ENCODE measurements around the gene POLR1E.

The POLR1E gene

DNA sequence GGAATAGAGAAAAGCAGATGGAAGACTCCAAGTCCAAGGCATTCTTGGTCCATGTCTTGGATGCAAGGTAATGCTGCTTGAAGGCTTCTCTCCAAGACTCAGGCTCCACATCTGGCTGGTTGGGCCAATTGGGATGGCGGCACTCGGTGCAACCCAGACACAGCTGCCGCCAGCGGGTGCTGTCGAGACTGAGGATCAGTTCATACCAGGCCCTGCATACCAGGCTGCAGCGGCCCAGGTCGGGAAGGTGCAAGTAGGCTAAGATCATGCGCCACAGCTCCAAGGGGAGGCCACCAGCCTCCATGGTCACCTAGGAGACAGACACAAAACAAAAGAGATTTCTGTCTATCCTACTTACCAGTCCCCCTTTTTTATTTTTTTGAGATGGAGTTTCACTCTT is 55.7 kb downstream of the POLR1E start:
- DNase-seq: no peak

DNA sequence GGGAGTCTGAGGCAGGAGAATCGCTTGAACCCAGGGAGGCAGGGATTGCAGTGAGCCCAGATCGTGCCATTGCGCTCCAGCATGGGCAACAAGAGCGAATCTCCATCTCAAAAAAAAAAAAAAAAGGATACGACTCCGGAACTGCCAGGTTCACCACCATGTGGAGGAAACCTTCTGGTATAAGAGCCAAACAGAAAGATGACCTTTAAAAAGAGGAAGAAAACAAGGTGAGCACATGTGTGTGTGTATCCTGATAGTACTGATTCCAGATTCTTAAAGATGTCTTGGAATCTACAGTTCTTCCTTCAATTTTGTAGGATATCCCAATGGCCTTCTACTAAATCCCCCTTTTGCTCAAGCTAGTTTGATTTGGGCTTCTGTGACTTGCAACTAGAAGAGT is 56.7 kb downstream of the POLR1E start:
- no peak for DNase-seq

DNA sequence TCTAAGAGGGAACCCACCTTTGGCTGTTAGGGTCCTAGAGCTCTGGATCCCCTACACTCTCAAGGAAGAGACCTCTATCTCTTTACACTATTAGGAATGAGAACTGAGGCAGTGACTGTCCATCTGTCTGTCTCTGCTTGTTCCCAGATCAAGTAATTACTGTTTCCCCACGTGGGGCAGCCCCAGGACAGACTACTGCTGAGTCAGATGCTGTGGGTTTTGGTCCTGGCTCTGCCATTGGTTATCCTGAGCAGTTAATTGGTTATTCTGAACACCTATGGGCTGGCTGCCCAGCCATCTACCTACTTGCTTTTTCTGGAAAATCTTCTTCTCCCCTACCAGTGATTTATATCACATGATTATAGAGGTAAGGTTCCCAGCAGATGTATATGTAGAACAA is 57.1 kb downstream of the POLR1E start:
- DNase-seq: no peak

DNA sequence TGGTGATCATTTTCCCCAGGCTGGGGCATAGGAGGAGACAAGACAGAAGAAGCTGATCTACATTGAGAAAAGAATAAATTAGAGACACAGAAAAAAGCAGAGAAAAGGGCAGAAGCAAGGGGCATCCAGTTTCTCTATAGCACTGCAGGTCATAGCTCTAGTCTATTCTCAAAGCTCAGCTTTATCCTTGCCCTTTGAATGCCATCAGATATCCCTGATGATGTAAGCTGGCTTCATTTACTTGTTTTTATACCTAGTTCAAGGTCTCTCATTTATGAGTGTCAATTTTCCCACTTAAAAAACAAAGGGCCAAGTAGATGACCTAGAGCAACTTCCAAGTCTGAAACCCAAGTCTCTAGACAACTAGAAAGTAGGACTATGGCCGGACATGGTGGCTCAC is 57.7 kb downstream of the POLR1E start:
- DNase-seq: no peak

DNA sequence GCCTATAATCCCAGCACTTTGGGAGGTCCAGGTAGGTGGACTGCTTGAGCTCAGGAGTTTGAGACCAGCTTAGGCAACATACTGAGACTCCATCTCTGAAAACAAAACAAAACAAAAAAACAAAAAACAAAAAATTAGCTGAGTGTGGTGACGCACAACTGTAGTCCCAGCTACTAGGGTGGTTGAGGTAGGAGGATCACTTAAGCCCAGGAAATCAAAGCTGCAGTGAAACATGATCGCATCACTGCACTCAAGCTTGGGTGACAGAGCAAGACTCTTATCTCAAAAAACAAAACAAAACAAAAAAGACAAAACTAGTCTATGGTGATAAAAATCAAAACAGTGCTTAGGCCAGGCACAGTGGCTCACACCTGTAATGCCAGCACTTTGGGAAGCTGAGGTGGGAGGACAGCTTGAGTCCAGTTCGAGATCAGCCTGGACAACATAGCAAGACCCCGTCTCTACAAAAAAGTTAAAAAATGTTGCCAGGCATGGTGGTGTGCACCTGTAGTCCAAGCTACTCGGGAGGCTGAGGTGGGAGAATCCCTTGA is 61.7 kb downstream of the POLR1E start:
- DNase-seq: no peak

DNA sequence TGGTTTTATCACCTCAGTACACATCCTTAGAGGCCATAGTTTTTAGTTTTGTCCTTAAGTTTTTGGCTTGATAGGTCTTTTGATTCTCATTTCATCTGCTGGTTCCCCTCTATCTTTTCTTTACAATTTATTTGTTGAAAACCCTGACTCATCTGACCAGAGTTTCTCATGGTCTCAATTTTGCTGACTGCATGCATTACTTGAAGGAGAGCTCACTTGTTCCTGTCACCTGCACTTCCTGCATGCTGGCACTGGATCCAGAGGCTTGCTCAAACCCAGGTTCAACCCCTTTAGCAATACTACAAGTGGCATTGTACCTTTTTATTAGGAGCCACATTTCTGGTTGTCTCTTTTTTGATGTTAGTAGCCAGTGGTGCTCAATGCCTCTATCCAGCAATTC is 63.8 kb downstream of the POLR1E start:
- DNase-seq: no peak

DNA sequence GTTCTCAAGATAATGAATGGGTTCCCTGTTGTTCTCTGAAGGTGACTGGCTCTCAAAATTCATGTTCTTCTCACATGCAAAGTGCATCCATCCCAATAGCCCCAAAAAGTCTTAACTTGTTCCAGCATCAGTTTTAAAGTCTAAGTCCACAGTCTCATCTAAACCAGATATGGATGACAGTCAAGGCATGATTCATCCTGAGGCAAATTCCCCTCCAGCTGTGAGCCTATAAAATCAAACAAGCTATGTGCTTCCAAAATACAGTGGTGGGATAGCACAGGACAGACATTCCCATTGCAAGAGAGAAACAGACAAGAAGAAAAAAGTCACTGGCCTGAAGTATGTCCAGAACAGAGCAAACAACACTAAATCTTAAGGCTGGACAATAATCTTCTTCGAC is 65.0 kb downstream of the POLR1E start:
- no peak for DNase-seq

DNA sequence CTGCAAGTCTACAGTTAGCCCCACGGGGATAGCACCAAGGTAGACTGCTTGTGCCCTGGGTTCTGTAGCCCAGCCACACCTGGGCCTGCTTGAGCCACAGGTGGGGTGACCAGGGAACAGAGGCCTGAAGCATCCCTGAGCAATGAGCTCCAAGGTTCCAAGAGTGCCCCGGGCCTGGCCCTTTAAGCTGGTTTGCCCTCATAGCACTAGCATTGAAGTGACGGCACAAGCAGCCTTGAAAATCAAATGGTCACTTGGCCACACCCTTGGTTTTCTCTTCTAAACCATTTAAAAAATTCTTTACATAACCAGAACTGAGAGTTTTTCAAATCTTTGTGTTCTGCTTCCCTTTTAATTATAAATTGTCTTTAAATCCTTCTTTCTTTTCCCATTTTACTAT is 65.7 kb downstream of the POLR1E start:
- DNase-seq: no peak

DNA sequence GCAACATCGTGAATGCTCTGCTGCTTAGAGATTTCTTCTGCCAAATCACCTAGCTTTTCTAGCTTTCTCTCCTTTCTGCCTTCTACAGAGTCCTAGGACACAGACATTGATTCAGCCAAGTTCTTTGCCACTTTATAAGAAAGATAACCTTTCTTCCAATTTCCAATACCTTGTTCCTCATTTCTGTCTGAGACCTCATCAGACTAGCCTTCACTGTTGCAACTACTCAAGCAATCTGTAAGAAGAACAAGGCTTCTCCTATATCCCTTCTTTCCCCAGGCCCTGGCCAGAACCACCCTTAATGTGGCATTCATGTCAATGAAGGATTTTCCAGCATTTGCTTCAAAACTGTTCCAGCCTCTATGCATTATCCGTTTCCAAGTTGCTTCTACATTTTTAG is 66.1 kb downstream of the POLR1E start:
- no peak for DNase-seq
